MM.1S (cell line): ENCODE measurements around the gene HNRNPA3.

Experiments
- CTCF ChIP-seq: fragments of 300-600 bp; sonication (generic); IDR thresholded peaks from 2 replicates; pipeline ENCODE4 v1.5.1; 2016; ENCODE audit warnings: antibody characterized with exemption, low read length, mixed read lengths
- EZH2 ChIP-seq: fragments of 300-600 bp; sonication (generic); optimal IDR thresholded peaks from 2 replicates; pipeline ENCODE3; 2017; ENCODE audit warnings: low read depth, mild to moderate bottlenecking, antibody characterized with exemption, low read length, mixed read lengths
- EZH2phosphoT487 ChIP-seq: fragments of 300-600 bp; sonication (generic); IDR thresholded peaks from 2 replicates; pipeline ENCODE4 v1.6.1; 2018; ENCODE audit warnings: antibody characterized with exemption, low read length

- TF ChIP-seq CTCF = no peak
- TF ChIP-seq EZH2 = no peak
- no peak for TF ChIP-seq EZH2phosphoT487
These were observed 19.4 kb upstream of the HNRNPA3 start for GRCh38 chr2:177193240-177193639.
